HepG2 (cell line): ENCODE results near the gene UBXN2A. TPM values are rescaled to one million over a fixed set of nuclear protein-coding genes. Genes with fewer than 3 reads are reported as not detected.

Experiments used
- ATAC-seq: fragments of 200-7000 bp; cut with Tn5 transposase; 3 replicates; pipeline ENCODE4 v1.9.1; 2020; ENCODE audit warnings: mild to moderate bottlenecking, moderate library complexity
- Bru-seq: library from RNA; stranded (reverse); fragments of 400-500 nt; gene quantifications from one replicate; lab custom pipeline; 2021; lab: Mats Ljungman, UMichigan
- BruChase-seq, 2 experiments: library from RNA; stranded (reverse); fragments of 400-500 nt; gene quantifications; one replicate each; lab custom pipeline; 2021; lab: Mats Ljungman, UMichigan
- BruUV-seq: library from RNA; stranded (reverse); fragments of 400-500 nt; replicated peaks from 2 replicates; lab custom pipeline; 2021; lab: Mats Ljungman, UMichigan
- CTCF ChIA-PET: fragments of 300-600 bp; formaldehyde crosslinking; extraction: SDS; loops from one replicate; lab custom pipeline; 2021; ENCODE audit warnings: low total read pairs, inconsistent platforms, low intra/inter-chr PET ratio; lab: Yijun Ruan, JAX
- POLR2A ChIA-PET: fragments of 350-600 bp; sonication (Branson Sonifier 250); formaldehyde crosslinking; loops from one replicate; lab custom pipeline; 2020; ENCODE audit warnings: antibody characterized with exemption, inconsistent platforms; lab: Yijun Ruan, JAX
- DNase-seq: peaks from one replicate; pipeline ENCODE4 v3.0.0-alpha.2; 2015; ENCODE audit warnings: low spot score
- FAIRE-seq: peaks from 3 replicates; lab custom pipeline; 2011; peaks lifted over from hg19 to GRCh38; lab: Jason Lieb, UNC
- H2AFZ ChIP-seq: one replicate; pipeline ENCODE4 v1.6.1; 2011; ENCODE audit warnings: low read length, inconsistent platforms
- H3K27ac ChIP-seq: fragments of 300-600 bp; 3 replicates; pipeline ENCODE4 v1.8.0; 2011; ENCODE audit warnings: mixed run types, mild to moderate bottlenecking, mixed read lengths, low read length, inconsistent platforms; ENCODE audit not compliant: insufficient read depth; ENCODE audit errors: extremely low read length
- H3K27me3 ChIP-seq, 2 experiments: fragments of 200-600 bp in 1 of 2; 2 replicates in 1 of 2; 3 replicates in 1 of 2; pipeline versions ENCODE4 v1.6.0 to v1.8.0; 2011; ENCODE audit warnings: low read length in 2 of 2, mild to moderate bottlenecking in 2 of 2, moderate library complexity in 2 of 2, inconsistent platforms in 1 of 2; ENCODE audit not compliant: insufficient read depth in 2 of 2, control insufficient read depth in 1 of 2
- H3K36me3 ChIP-seq, 2 experiments: fragments of 200-600 bp in 1 of 2; replicated peaks in 1 of 2; 2 replicates in 1 of 2; 3 replicates in 1 of 2; pipeline versions ENCODE4 v1.5.1 to v1.8.0; 2011; ENCODE audit warnings: low read length in 2 of 2, inconsistent platforms in 1 of 2; ENCODE audit not compliant: insufficient read depth in 2 of 2, control insufficient read depth in 1 of 2
- H3K4me1 ChIP-seq: 2 replicates; pipeline ENCODE4 v1.5.1; 2012; ENCODE audit warnings: low read length, inconsistent platforms; ENCODE audit not compliant: insufficient read depth
- H3K4me2 ChIP-seq: 2 replicates; pipeline ENCODE4 v1.6.0; 2011; ENCODE audit warnings: low read depth, low read length, inconsistent platforms
- H3K4me3 ChIP-seq, 3 experiments: fragments of 200-600 bp in 1 of 3; sonication (generic), shearing (Covaris generic) in 1 of 3; replicated peaks in 1 of 3; 2 replicates each; pipeline ENCODE4 v1.5.1; 2011 to 2016; ENCODE audit warnings: low read length in 3 of 3, inconsistent platforms in 2 of 3, low read depth in 2 of 3, mild to moderate bottlenecking in 2 of 3, control low read depth in 1 of 3, mixed read lengths in 1 of 3; ENCODE audit not compliant: insufficient read depth in 1 of 3
- H3K79me2 ChIP-seq: one replicate; pipeline ENCODE4 v1.6.1; 2011; ENCODE audit warnings: low read length, inconsistent platforms; ENCODE audit not compliant: insufficient read depth
- H3K9ac ChIP-seq: 2 replicates; pipeline ENCODE4 v1.6.0; 2011; ENCODE audit warnings: mild to moderate bottlenecking, low read depth, low read length, inconsistent platforms; ENCODE audit not compliant: insufficient read depth
- H3K9me3 ChIP-seq: 2 replicates; pipeline ENCODE4 v1.5.1; 2012; ENCODE audit warnings: mild to moderate bottlenecking, low read length
- H4K20me1 ChIP-seq: 2 replicates; pipeline ENCODE4 v1.6.0; 2011; ENCODE audit warnings: inconsistent platforms, mild to moderate bottlenecking, low read length, moderate library complexity; ENCODE audit not compliant: insufficient read depth
- AHR ChIP-seq: IDR thresholded peaks from 2 replicates; pipeline ENCODE4 v1.6.1; 2018; ENCODE audit warnings: missing genetic modification reagents, missing compliant biosample characterization
- ATF7-NPFF ChIP-seq: sonication (generic); formaldehyde crosslinking; IDR thresholded peaks from 2 replicates; pipeline ENCODE4 v1.8.1; 2023; ENCODE audit warnings: mild to moderate bottlenecking, low read depth, missing genetic modification reagents, moderate library complexity
- HBP1 ChIP-seq: IDR thresholded peaks from 2 replicates; pipeline ENCODE4 v1.6.1; 2016; ENCODE audit warnings: low read depth, control low read depth
- KDM2A ChIP-seq: sonication (generic); formaldehyde crosslinking; IDR thresholded peaks from 2 replicates; pipeline ENCODE4 v1.4.0; 2020; ENCODE audit warnings: low read depth, missing genetic modification reagents, borderline replicate concordance
- NR2C2 ChIP-seq: sonication (generic); formaldehyde crosslinking; IDR thresholded peaks from 2 replicates; pipeline ENCODE4 v1.4.0; 2020; ENCODE audit warnings: missing genetic modification reagents, mild to moderate bottlenecking, moderate library complexity, borderline replicate concordance
- SNAPC2 ChIP-seq: sonication (generic); formaldehyde crosslinking; IDR thresholded peaks from 2 replicates; pipeline ENCODE4 v1.8.1; 2022; ENCODE audit warnings: mild to moderate bottlenecking, missing genetic modification reagents
- ZFP62 ChIP-seq: sonication (generic); formaldehyde crosslinking; IDR thresholded peaks from 2 replicates; pipeline ENCODE4 v1.4.0; 2020; ENCODE audit warnings: missing genetic modification reagents
- ZNF703 ChIP-seq: sonication (generic); formaldehyde crosslinking; IDR thresholded peaks from 2 replicates; pipeline ENCODE4 v1.5.1; 2020; ENCODE audit warnings: missing genetic modification reagents, mild to moderate bottlenecking, moderate library complexity, borderline replicate concordance
- ZNF790 ChIP-seq: sonication (generic); formaldehyde crosslinking; IDR thresholded peaks from 2 replicates; pipeline ENCODE4 v1.8.0; 2022; ENCODE audit warnings: missing genetic modification reagents, mild to moderate bottlenecking, borderline replicate concordance
- WGBS: methylation state at CpG from one replicate; pipeline ENCODE4 v1.1.6; 2017; ENCODE audit warnings: low lambda C conversion rate; 5-methylcytosine and 5-hydroxymethylcytosine counted together
- in situ Hi-C: cut with HindIII; loops from 2 replicates; pipeline ENCODE4 v1.10.0; 2017; ENCODE audit warnings: low pct_unique_long_range_greater_than_20kb; ENCODE audit not compliant: extremely low pct_ligation_motif_present
- intact Hi-C: fragments of 100-400 bp; cut with micrococcal nuclease; formaldehyde crosslinking; loops from one replicate; pipeline ENCODE4 v1.10.0; 2022; ENCODE audit not compliant: unreplicated experiment
- long read RNA-seq, 2 experiments: library from RNA in 1 of 2; library from polyadenylated mRNA in 1 of 2; stranded (forward) in 1 of 2; unstranded in 1 of 2; transcript quantifications; one replicate each; pipeline ENCODE4 v2.0.0, GENCODE V29; 2019 to 2022
- polyA minus RNA-seq, 3 experiments: library from RNA; depleted of rRNA, polyadenylated mRNA; stranded (reverse); fragments of >200 nt; gene quantifications; 2 replicates each; pipeline ENCODE4 v1.2.3, GENCODE V29; 2011; ENCODE audit warnings: low replicate concordance in 1 of 3
- polyA plus RNA-seq, 8 experiments: library from polyadenylated mRNA; depleted of rRNA in 3 of 8; stranded (reverse) in 7 of 8; unstranded in 1 of 8; fragments of >200 nt; fragmentation: Illumina TruSeq in 4 of 8; extraction: Trizol in 4 of 8; gene quantifications; 2 replicates each; pipeline versions ENCODE4 v1.2.1 to v1.2.3, GENCODE V29; 2011 to 2016; ENCODE audit warnings: low read depth in 4 of 8, missing spikeins in 1 of 8, mixed read lengths in 1 of 8; ENCODE audit not compliant: insufficient read depth in 1 of 8
- total RNA-seq, 5 experiments: library from RNA; depleted of rRNA; stranded (reverse); fragments of >200 nt; fragmentation: Illumina TruSeq; extraction: Trizol; gene quantifications; 2 replicates each; pipeline ENCODE4 v1.2.3, GENCODE V29; 2016; ENCODE audit warnings: low read depth in 1 of 5
- TF ChIP-seq, protein P1 (sequence below): sonication (generic); formaldehyde crosslinking; IDR thresholded peaks from 2 replicates; pipeline ENCODE4 v1.4.0; 2020; ENCODE audit warnings: missing genetic modification reagents

The UBXN2A gene
- total RNA-seq (2016; rRNA removed; fragmentation: Illumina TruSeq; extraction: Trizol) (20.9 and 29.6 TPM in 2 replicates), polyA plus RNA-seq (2011; rRNA removed) (6.8 and 8.3 TPM in 2 replicates), polyA minus RNA-seq (2011; rRNA and poly(A)+ RNA removed; ENCODE audit: low replicate concordance) (2.1 and 4.2 TPM in 2 replicates), Bru-seq, nascent RNA (percentile 74 among the genes with signal in this experiment), BruChase-seq, experiment 1, labeled RNA remaining after a 6-hour chase (percentile 80 among the genes with signal in this experiment), BruChase-seq, experiment 2, labeled RNA remaining after a 2-hour chase (percentile 73 among the genes with signal in this experiment)
- total RNA-seq (2016; cell fraction: cytosol; rRNA removed; fragmentation: Illumina TruSeq; extraction: Trizol; ENCODE audit: low read depth), result 27.1 and 28.7 TPM in 2 replicates
- 20.2 and 28.7 TPM in 2 replicates for total RNA-seq (2016; cell fraction: insoluble cytoplasmic fraction; rRNA removed; fragmentation: Illumina TruSeq; extraction: Trizol)
- 26.5 and 28.1 TPM in 2 replicates for total RNA-seq (2016; cell fraction: membrane; rRNA removed; fragmentation: Illumina TruSeq; extraction: Trizol)
- total RNA-seq (2016; cell fraction: nucleus; rRNA removed; fragmentation: Illumina TruSeq; extraction: Trizol), result 10.3 and 12.4 TPM in 2 replicates
- polyA plus RNA-seq (2011; cell fraction: cytosol; rRNA removed), result 3.4 and 6.0 TPM in 2 replicates
- polyA plus RNA-seq (2011; cell fraction: nucleus; rRNA removed), result 1.2 and 2.1 TPM in 2 replicates
- 10.9 and 12.3 TPM in 2 replicates for polyA plus RNA-seq (2012)
- 7.9 and 10.5 TPM in 2 replicates for polyA plus RNA-seq (2016; cell fraction: cytosol; fragmentation: Illumina TruSeq; extraction: Trizol; ENCODE audit: low read depth)
- polyA plus RNA-seq (2016; cell fraction: insoluble cytoplasmic fraction; fragmentation: Illumina TruSeq; extraction: Trizol; ENCODE audit: low read depth), result 23.8 and 26.5 TPM in 2 replicates
- polyA plus RNA-seq (2016; cell fraction: membrane; fragmentation: Illumina TruSeq; extraction: Trizol; ENCODE audit: low read depth), result 17.4 and 18.7 TPM in 2 replicates
- polyA plus RNA-seq (2016; cell fraction: nucleus; fragmentation: Illumina TruSeq; extraction: Trizol; ENCODE audit: insufficient read depth, low read depth), result 10.8 and 12.2 TPM in 2 replicates
- polyA minus RNA-seq (2011; cell fraction: cytosol; rRNA and poly(A)+ RNA removed), result 6.2 and 6.5 TPM in 2 replicates
- 9.0 and 11.8 TPM in 2 replicates for polyA minus RNA-seq (2011; cell fraction: nucleus; rRNA and poly(A)+ RNA removed)
- long read RNA-seq, experiment 1, full-length matches to known transcripts, result 21 of 33 reads
- long read RNA-seq, experiment 1, partial matches to known transcripts, result 6 of 33 reads
- long read RNA-seq, experiment 1, other reads (novel, unspliced or antisense), result 6 of 33 reads
- long read RNA-seq, experiment 2, full-length matches to known transcripts, result 8 of 52 reads
- long read RNA-seq, experiment 2, partial matches to known transcripts, result 6 of 52 reads
- long read RNA-seq, experiment 2, other reads (novel, unspliced or antisense), result 38 of 52 reads

DNA sequence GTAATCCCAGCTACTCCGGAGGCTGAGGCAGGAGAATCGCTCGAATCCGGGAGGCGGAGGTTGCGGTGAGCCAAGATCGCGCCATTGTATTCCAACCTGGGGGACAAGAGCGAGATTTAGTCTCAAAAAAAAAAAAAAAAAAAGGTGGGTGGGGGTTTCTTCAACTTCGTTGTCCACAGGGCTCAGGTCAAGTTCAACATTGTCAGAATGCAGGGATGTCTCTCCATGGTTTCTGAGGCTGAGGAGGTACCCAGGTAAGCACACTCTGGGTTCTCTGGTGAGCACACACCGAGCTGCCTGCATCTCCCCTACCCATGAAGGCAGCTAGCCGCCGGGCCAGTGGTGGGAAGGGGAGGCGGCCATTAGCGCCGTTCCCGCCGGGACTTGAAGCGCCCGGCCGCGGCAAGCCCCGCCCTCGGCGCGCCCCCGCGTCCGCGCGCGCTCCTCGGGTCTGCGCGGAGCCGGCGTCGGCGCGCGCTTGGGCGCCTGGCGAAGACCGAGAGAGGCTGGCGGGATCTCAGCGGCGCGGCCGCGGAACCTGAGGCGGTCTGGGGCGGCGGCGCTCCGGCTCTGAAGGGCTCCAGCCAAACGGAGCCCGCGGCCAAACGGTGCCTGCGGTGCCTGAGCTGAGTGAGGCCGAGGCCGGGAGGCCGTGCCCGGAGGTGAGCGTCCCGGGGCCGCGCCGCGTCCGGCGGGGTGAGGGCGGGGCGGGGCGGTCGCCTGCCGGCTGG lies at the start of gene UBXN2A:
TSS of gene UBXN2A (plus strand) at position 477 of the 731 bp plus-strand sequence. CDS start 17,852 bp downstream, outside the sequence.
- peaks cover 44% of the 10 kb centered on the region for H3K79me2 ChIP-seq
- CTCF ChIA-PET, result no interaction called here
- no peaks in the 10 kb centered on the region for H3K36me3 ChIP-seq
- H3K4me2 ChIP-seq, result peak within 1 kb of the TSS; percentile 100
- H4K20me1 ChIP-seq, result peaks cover 3% of the 10 kb centered on the region; the same call in 1 of the 2 replicates
- H3K4me3 ChIP-seq, result peak within 1 kb of the TSS; percentile 87 to 96 (median 93)
- H2AFZ ChIP-seq, result peak within 1 kb of the TSS; percentile 96
- H3K27ac ChIP-seq, result peak within 1 kb of the TSS; percentile 87
- FAIRE-seq (no peak), ATAC-seq (peak; percentile 80), DNase-seq (peak; percentile 69)
- H3K9me3 ChIP-seq, result no peaks in the 10 kb centered on the region
- 1% methylated on average over 13 of the region's 77 CpGs for WGBS
- in situ Hi-C loops, result no loop called here
- no TSS peak for BruUV-seq
- intact Hi-C loops, result loop anchor here (1.0 to 2.0 kb wide), 2 partner anchors 13 to 137 kb away; partner anchors contain the start of genes ATAD2B and SF3B6
- H3K4me1 ChIP-seq, result peaks cover 46% of the 10 kb centered on the region
- POLR2A ChIA-PET, result interaction anchor here (0.6 to 4.6 kb wide), 12 partner anchors 9 to 145 kb away, joined by 3 to 135 read pairs (median 5); partner anchors contain the start of genes ATAD2B, SF3B6, TP53I3 and WDCP
- H3K27me3 ChIP-seq, result peaks cover 0 to 3% of the 10 kb centered on the region in 2 experiments; a peak in 1 of 5 replicates
- peak within 1 kb of the TSS; percentile 91 for H3K9ac ChIP-seq
- TF ChIP-seq NR2C2 (CRISPR knock-in tag), result peak; percentile 45; the same call in 1 of the 2 replicates
- no peak for TF ChIP-seq AHR (CRISPR knock-in tag)
- peak; percentile 88; the same call in 1 of the 2 replicates for TF ChIP-seq ATF7-NPFF (CRISPR knock-in tag)
- TF ChIP-seq ZFP62 (CRISPR knock-in tag), result 0 out of 2 replicates have a peak, but pooled peaks have one; percentile 25
- peak; percentile 91; the same call in 1 of the 2 replicates for TF ChIP-seq HBP1
- TF ChIP-seq ZNF703 (CRISPR knock-in tag), result 0 out of 2 replicates have a peak, but pooled peaks have one; percentile 46
- 0 out of 2 replicates have a peak, but pooled peaks have one; percentile 11 for TF ChIP-seq SNAPC2
- TF ChIP-seq, protein P1, sequence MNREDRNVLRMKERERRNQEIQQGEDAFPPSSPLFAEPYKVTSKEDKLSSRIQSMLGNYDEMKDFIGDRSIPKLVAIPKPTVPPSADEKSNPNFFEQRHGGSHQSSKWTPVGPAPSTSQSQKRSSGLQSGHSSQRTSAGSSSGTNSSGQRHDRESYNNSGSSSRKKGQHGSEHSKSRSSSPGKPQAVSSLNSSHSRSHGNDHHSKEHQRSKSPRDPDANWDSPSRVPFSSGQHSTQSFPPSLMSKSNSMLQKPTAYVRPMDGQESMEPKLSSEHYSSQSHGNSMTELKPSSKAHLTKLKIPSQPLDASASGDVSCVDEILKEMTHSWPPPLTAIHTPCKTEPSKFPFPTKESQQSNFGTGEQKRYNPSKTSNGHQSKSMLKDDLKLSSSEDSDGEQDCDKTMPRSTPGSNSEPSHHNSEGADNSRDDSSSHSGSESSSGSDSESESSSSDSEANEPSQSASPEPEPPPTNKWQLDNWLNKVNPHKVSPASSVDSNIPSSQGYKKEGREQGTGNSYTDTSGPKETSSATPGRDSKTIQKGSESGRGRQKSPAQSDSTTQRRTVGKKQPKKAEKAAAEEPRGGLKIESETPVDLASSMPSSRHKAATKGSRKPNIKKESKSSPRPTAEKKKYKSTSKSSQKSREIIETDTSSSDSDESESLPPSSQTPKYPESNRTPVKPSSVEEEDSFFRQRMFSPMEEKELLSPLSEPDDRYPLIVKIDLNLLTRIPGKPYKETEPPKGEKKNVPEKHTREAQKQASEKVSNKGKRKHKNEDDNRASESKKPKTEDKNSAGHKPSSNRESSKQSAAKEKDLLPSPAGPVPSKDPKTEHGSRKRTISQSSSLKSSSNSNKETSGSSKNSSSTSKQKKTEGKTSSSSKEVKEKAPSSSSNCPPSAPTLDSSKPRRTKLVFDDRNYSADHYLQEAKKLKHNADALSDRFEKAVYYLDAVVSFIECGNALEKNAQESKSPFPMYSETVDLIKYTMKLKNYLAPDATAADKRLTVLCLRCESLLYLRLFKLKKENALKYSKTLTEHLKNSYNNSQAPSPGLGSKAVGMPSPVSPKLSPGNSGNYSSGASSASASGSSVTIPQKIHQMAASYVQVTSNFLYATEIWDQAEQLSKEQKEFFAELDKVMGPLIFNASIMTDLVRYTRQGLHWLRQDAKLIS, result no peak
- TF ChIP-seq ZNF790 (CRISPR knock-in tag), result peak; percentile 69; the same call in 1 of the 2 replicates
- TF ChIP-seq KDM2A (CRISPR knock-in tag), result peak; percentile 82
